ENCODE results near the gene AP2A2.

GRCh38 chr11:1028291-1028540, 102.5 kb downstream of the AP2A2 start:
- no peak for TF ChIP-seq CTCF (IDR thresholded peaks at IDR 0.05)
- TF ChIP-seq CBFB (CRISPR knock-in tag; IDR thresholded peaks at IDR 0.05; ENCODE audit: low read depth) = no peak
- TF ChIP-seq EMX1 (CRISPR knock-in tag; IDR thresholded peaks at IDR 0.05) = no peak
- no peak for TF ChIP-seq NFYB (CRISPR knock-in tag; conservative IDR thresholded peaks at IDR 0.05; ENCODE audit: low read depth)
- TF ChIP-seq JUN (CRISPR knock-in tag; IDR thresholded peaks at IDR 0.05) = no peak
- no peak for TF ChIP-seq SP1 (CRISPR knock-in tag; conservative IDR thresholded peaks at IDR 0.05)
- TF ChIP-seq ELF4 (CRISPR knock-in tag; IDR thresholded peaks at IDR 0.05; ENCODE audit: low read depth) = no peak
- TF ChIP-seq E2F4 (CRISPR knock-in tag; IDR thresholded peaks at IDR 0.05; ENCODE audit: borderline replicate concordance, low read depth) = no peak
- TF ChIP-seq ZNF232 (CRISPR knock-in tag; IDR thresholded peaks at IDR 0.05) = no peak
- no peak for TF ChIP-seq USF1 (CRISPR knock-in tag; IDR thresholded peaks at IDR 0.05)
- no peak for TF ChIP-seq IRF2 (CRISPR knock-in tag; IDR thresholded peaks at IDR 0.05; ENCODE audit: borderline replicate concordance, low read depth)
- TF ChIP-seq ZNF263 (CRISPR knock-in tag; IDR thresholded peaks at IDR 0.05; ENCODE audit: low read depth) = no peak
- TF ChIP-seq MYBL2 (CRISPR knock-in tag; IDR thresholded peaks at IDR 0.05) = no peak

Measured in WTC11 (cell line).